HEK293 (cell line): Measurements from ENCODE around the gene SLC38A6.

Experiments
- CTCF ChIA-PET: fragments of 350-600 bp; formaldehyde crosslinking; extraction: SDS; loops from one replicate; lab custom pipeline; 2021; ENCODE audit warnings: antibody characterized with exemption; lab: Yijun Ruan, JAX
- POLR2A ChIA-PET: fragments of 300-600 bp; formaldehyde crosslinking; extraction: SDS; loops from one replicate; lab custom pipeline; 2020; ENCODE audit warnings: antibody characterized with exemption, inconsistent platforms; lab: Yijun Ruan, JAX
- H3K27ac ChIP-seq: fragments of 200-500 bp; sonication (Bioruptor generic); 2 replicates; pipeline ENCODE4 v1.5.1; 2014; ENCODE audit warnings: low read depth, low read length, control low read depth, inconsistent platforms; ENCODE audit errors: extremely low read depth
- H3K36me3 ChIP-seq, 2 experiments: fragments of 200-500 bp in 1 of 2; sonication (Bioruptor generic) in 1 of 2; 1 replicate in 1 of 2; 2 replicates in 1 of 2; pipeline ENCODE4 v1.5.1; 2014 to 2017; ENCODE audit warnings: inconsistent platforms in 2 of 2, low read length in 2 of 2; ENCODE audit not compliant: control insufficient read depth in 2 of 2, insufficient read depth in 1 of 2
- H3K4me1 ChIP-seq: fragments of 200-500 bp; sonication (Bioruptor generic); 2 replicates; pipeline ENCODE4 v1.5.1; 2014; ENCODE audit warnings: mild to moderate bottlenecking, low read length, inconsistent platforms; ENCODE audit not compliant: control insufficient read depth, insufficient read depth
- H3K4me3 ChIP-seq: 2 replicates; pipeline ENCODE4 v1.5.1; 2011; ENCODE audit warnings: low read depth, mild to moderate bottlenecking, control low read depth, low read length, moderate library complexity
- H3K9me3 ChIP-seq: fragments of 200-500 bp; sonication (Bioruptor generic); 2 replicates; pipeline ENCODE4 v1.5.1; 2014; ENCODE audit warnings: low read depth, low read length, inconsistent platforms; ENCODE audit not compliant: control insufficient read depth, insufficient read depth
- KLF16 ChIP-seq: fragments of 450-650 bp; formaldehyde crosslinking; IDR thresholded peaks from 2 replicates; pipeline ENCODE4 v1.5.1; 2017; ENCODE audit warnings: missing biosample characterization, missing genetic modification characterization
- KLF9 ChIP-seq: fragments of 450-650 bp; formaldehyde crosslinking; IDR thresholded peaks from 2 replicates; pipeline ENCODE4 v1.5.1; 2016; ENCODE audit warnings: missing biosample characterization, missing genetic modification characterization, low read depth
- MEIS1 ChIP-seq: sonication (generic); formaldehyde crosslinking; IDR thresholded peaks from 2 replicates; pipeline ENCODE4 v1.8.1; 2022; ENCODE audit warnings: missing genetic modification reagents, mild to moderate bottlenecking, borderline replicate concordance
- MYNN ChIP-seq: fragments of 450-650 bp; formaldehyde crosslinking; IDR thresholded peaks from 2 replicates; pipeline ENCODE4 v1.5.1; 2016; ENCODE audit warnings: missing biosample characterization, missing genetic modification characterization, borderline replicate concordance
- OVOL3 ChIP-seq: fragments of 450-650 bp; formaldehyde crosslinking; IDR thresholded peaks from 2 replicates; pipeline ENCODE4 v1.5.1; 2016; ENCODE audit warnings: missing biosample characterization, missing genetic modification characterization
- PATZ1 ChIP-seq: fragments of 450-650 bp; formaldehyde crosslinking; IDR thresholded peaks from 2 replicates; pipeline ENCODE4 v1.5.1; 2016; ENCODE audit warnings: missing biosample characterization, missing genetic modification characterization
- RBAK ChIP-seq: fragments of 450-650 bp; formaldehyde crosslinking; IDR thresholded peaks from 2 replicates; pipeline ENCODE4 v1.5.1; 2016; ENCODE audit warnings: missing biosample characterization, missing genetic modification characterization
- SALL2 ChIP-seq: fragments of 450-650 bp; formaldehyde crosslinking; IDR thresholded peaks from 2 replicates; pipeline ENCODE4 v1.5.0; 2017; ENCODE audit warnings: missing biosample characterization, mild to moderate bottlenecking, missing genetic modification characterization, borderline replicate concordance
- SP3 ChIP-seq: fragments of 450-650 bp; formaldehyde crosslinking; IDR thresholded peaks from 2 replicates; pipeline ENCODE4 v1.5.1; 2016; ENCODE audit warnings: missing biosample characterization, missing genetic modification characterization
- SP7 ChIP-seq: fragments of 450-650 bp; formaldehyde crosslinking; IDR thresholded peaks from 2 replicates; pipeline ENCODE4 v1.5.1; 2016; ENCODE audit warnings: missing biosample characterization, missing genetic modification characterization
- ZBTB44 ChIP-seq: fragments of 450-650 bp; IDR thresholded peaks from 2 replicates; pipeline ENCODE4 v1.5.1; 2018; ENCODE audit warnings: missing biosample characterization, mild to moderate bottlenecking, missing genetic modification characterization
- ZBTB8A ChIP-seq: fragments of 450-650 bp; formaldehyde crosslinking; IDR thresholded peaks from 2 replicates; pipeline ENCODE4 v1.5.1; 2016; ENCODE audit warnings: missing biosample characterization, missing genetic modification characterization
- ZFHX2 ChIP-seq: fragments of 450-650 bp; formaldehyde crosslinking; conservative IDR thresholded peaks from 2 replicates; pipeline ENCODE4 v1.5.1; 2016; ENCODE audit warnings: missing biosample characterization, missing genetic modification characterization
- ZFP3 ChIP-seq: fragments of 450-650 bp; formaldehyde crosslinking; IDR thresholded peaks from 2 replicates; pipeline ENCODE4 v1.5.1; 2016; ENCODE audit warnings: low read depth, missing biosample characterization, missing genetic modification characterization
- ZNF10 ChIP-seq: fragments of 450-650 bp; formaldehyde crosslinking; IDR thresholded peaks from 2 replicates; pipeline ENCODE4 v1.5.1; 2017; ENCODE audit warnings: missing biosample characterization, missing genetic modification characterization
- ZNF133 ChIP-seq: fragments of 450-650 bp; formaldehyde crosslinking; IDR thresholded peaks from 2 replicates; pipeline ENCODE4 v1.5.1; 2016; ENCODE audit warnings: missing biosample characterization, missing genetic modification characterization
- ZNF146 ChIP-seq: fragments of 450-650 bp; formaldehyde crosslinking; IDR thresholded peaks from 2 replicates; pipeline ENCODE4 v1.5.1; 2016; ENCODE audit warnings: missing biosample characterization, missing genetic modification characterization
- ZNF175 ChIP-seq: fragments of 450-650 bp; formaldehyde crosslinking; IDR thresholded peaks from 2 replicates; pipeline ENCODE4 v1.5.1; 2016; ENCODE audit warnings: missing biosample characterization, missing genetic modification characterization
- ZNF19 ChIP-seq: fragments of 450-650 bp; formaldehyde crosslinking; IDR thresholded peaks from 2 replicates; pipeline ENCODE4; 2016; ENCODE audit warnings: missing biosample characterization, missing genetic modification characterization, low read depth
- ZNF202 ChIP-seq: fragments of 450-650 bp; formaldehyde crosslinking; IDR thresholded peaks from 2 replicates; pipeline ENCODE4 v1.5.1; 2016; ENCODE audit warnings: missing biosample characterization, missing genetic modification characterization, borderline replicate concordance
- ZNF341 ChIP-seq: fragments of 450-650 bp; formaldehyde crosslinking; IDR thresholded peaks from 2 replicates; pipeline ENCODE4; 2016; ENCODE audit warnings: low read depth, missing biosample characterization, missing genetic modification characterization
- ZNF350 ChIP-seq: fragments of 450-650 bp; formaldehyde crosslinking; IDR thresholded peaks from 2 replicates; pipeline ENCODE4 v1.5.0; 2017; ENCODE audit warnings: missing biosample characterization, mild to moderate bottlenecking, missing genetic modification characterization
- ZNF362 ChIP-seq: fragments of 450-650 bp; formaldehyde crosslinking; IDR thresholded peaks from 2 replicates; pipeline ENCODE4 v1.5.1; 2016; ENCODE audit warnings: missing biosample characterization, missing genetic modification characterization
- ZNF426 ChIP-seq: fragments of 450-650 bp; formaldehyde crosslinking; IDR thresholded peaks from 2 replicates; pipeline ENCODE4 v1.5.1; 2017; ENCODE audit warnings: missing biosample characterization, missing genetic modification characterization, mild to moderate bottlenecking, inconsistent platforms, moderate library complexity
- ZNF449 ChIP-seq: fragments of 450-650 bp; formaldehyde crosslinking; IDR thresholded peaks from 2 replicates; pipeline ENCODE4 v1.5.1; 2017; ENCODE audit warnings: missing biosample characterization, mild to moderate bottlenecking, missing genetic modification characterization, moderate library complexity
- ZNF48 ChIP-seq: fragments of 450-650 bp; formaldehyde crosslinking; IDR thresholded peaks from 2 replicates; pipeline ENCODE4 v1.5.1; 2016; ENCODE audit warnings: missing biosample characterization, missing genetic modification characterization
- ZNF510 ChIP-seq: fragments of 450-650 bp; formaldehyde crosslinking; IDR thresholded peaks from 2 replicates; pipeline ENCODE4 v1.5.1; 2018; ENCODE audit warnings: mild to moderate bottlenecking, missing genetic modification characterization, missing biosample characterization; ENCODE audit not compliant: insufficient replicate concordance
- ZNF629 ChIP-seq: fragments of 450-650 bp; formaldehyde crosslinking; IDR thresholded peaks from 2 replicates; pipeline ENCODE4 v1.5.1; 2017; ENCODE audit warnings: missing biosample characterization, missing genetic modification characterization
- ZNF654 ChIP-seq: fragments of 450-650 bp; formaldehyde crosslinking; IDR thresholded peaks from 2 replicates; pipeline ENCODE4 v1.5.1; 2016; ENCODE audit warnings: low read depth, missing biosample characterization, missing genetic modification characterization
- ZNF670 ChIP-seq: fragments of 450-650 bp; formaldehyde crosslinking; IDR thresholded peaks from 2 replicates; pipeline ENCODE4 v1.5.1; 2016; ENCODE audit warnings: missing biosample characterization, missing genetic modification characterization, low read depth
- ZNF776 ChIP-seq: fragments of 450-650 bp; formaldehyde crosslinking; IDR thresholded peaks from 2 replicates; pipeline ENCODE4 v1.5.0; 2017; ENCODE audit warnings: missing biosample characterization, missing genetic modification characterization, borderline replicate concordance
- ZNF777 ChIP-seq: fragments of 450-650 bp; formaldehyde crosslinking; IDR thresholded peaks from 2 replicates; pipeline ENCODE4 v1.5.1; 2017; ENCODE audit warnings: missing biosample characterization, missing genetic modification characterization, borderline replicate concordance

SLC38A6 gene

GRCh38 chr14:60980811-60981632, at the start of gene SLC38A6, which contains the start of gene TRMT5:
Gene SLC38A6, plus strand, starts transcription at chr14:60981245. Its CDS starts 33 bp downstream, at chr14:60981278.
Gene TRMT5, minus strand, starts transcription at chr14:60981079. Its CDS starts 106 bp downstream, at chr14:60980973.
- H3K27ac ChIP-seq = peak within 1 kb of the TSS; percentile 81
- H3K9me3 ChIP-seq = no peaks in the 10 kb centered on the region
- ChIA-PET CTCF (interaction anchor here (0.7 kb wide), 3 partner anchors 306 to 823 kb away, joined by 3 to 6 read pairs (median 3); no protein-coding TSS in a partner anchor), POLR2A (interaction anchor here (1.0 to 1.8 kb wide), 6 partner anchors 12 to 335 kb away, joined by 3 to 15 read pairs (median 5); partner anchors contain the start of genes SIX1 and SIX4)
- H3K4me3 ChIP-seq = peak within 1 kb of the TSS; percentile 93
- peaks cover 4% of the 10 kb centered on the region; the same call in 1 of the 2 replicates for H3K4me1 ChIP-seq
- peaks cover 3 to 50% of the 10 kb centered on the region in 2 experiments; a peak in 2 of 3 replicates for H3K36me3 ChIP-seq
- TF ChIP-seq ZNF175 (tag by site-specific recombination) = no peak
- no peak for TF ChIP-seq ZNF426 (tag by site-specific recombination)
- peak; percentile 56 for TF ChIP-seq ZBTB8A (tag by site-specific recombination)
- peak; percentile 53; the same call in 1 of the 2 replicates for TF ChIP-seq PATZ1 (tag by site-specific recombination)
- TF ChIP-seq ZNF202 (tag by site-specific recombination) = no peak
- 0 out of 2 replicates have a peak, but pooled peaks have one; percentile 18 for TF ChIP-seq ZFHX2 (tag by site-specific recombination)
- no peak for TF ChIP-seq ZNF670 (tag by site-specific recombination)
- no peak for TF ChIP-seq ZBTB44 (tag by site-specific recombination)
- TF ChIP-seq KLF16 = peak; percentile 92
- TF ChIP-seq SP7 (tag by site-specific recombination) = peak; percentile 77
- no peak for TF ChIP-seq ZNF19 (tag by site-specific recombination)
- no peak for TF ChIP-seq SALL2 (tag by site-specific recombination)
- TF ChIP-seq ZNF10 (tag by site-specific recombination) = peak; percentile 90
- TF ChIP-seq OVOL3 = no peak
- TF ChIP-seq ZNF654 = no peak
- TF ChIP-seq ZNF629 (tag by site-specific recombination) = peak; percentile 97
- no peak for TF ChIP-seq ZNF146 (tag by site-specific recombination)
- peak; percentile 85 for TF ChIP-seq ZNF510 (tag by site-specific recombination)
- TF ChIP-seq ZFP3 (tag by site-specific recombination) = no peak
- TF ChIP-seq ZNF449 = peak; percentile 26; the same call in 1 of the 2 replicates
- no peak for TF ChIP-seq MYNN (tag by site-specific recombination)
- TF ChIP-seq ZNF48 (tag by site-specific recombination) = no peak
- TF ChIP-seq ZNF362 = no peak
- no peak for TF ChIP-seq ZNF776 (tag by site-specific recombination)
- no peak for TF ChIP-seq ZNF133
- no peak for TF ChIP-seq MEIS1
- TF ChIP-seq ZNF350 (tag by site-specific recombination) = no peak
- peak; percentile 84 for TF ChIP-seq SP3 (tag by site-specific recombination)
- TF ChIP-seq ZNF341 (tag by site-specific recombination) = peak; percentile 99
- TF ChIP-seq ZNF777 (tag by site-specific recombination) = no peak
- no peak for TF ChIP-seq RBAK
- TF ChIP-seq KLF9 = peak; percentile 84
